NCI-H187 treated with DMSO at 0.1 percent for 48 hours (cell line): Measurements from ENCODE around the gene SLCO3A1.
A peak's percentile ranks its signal among the peaks of the same experiment; 100 is the strongest.

Experiments used
- DNase-seq: peaks from one replicate; lab custom pipeline; 2025; lab: John Stamatoyannopoulos, UW

Gene SLCO3A1

DNA sequence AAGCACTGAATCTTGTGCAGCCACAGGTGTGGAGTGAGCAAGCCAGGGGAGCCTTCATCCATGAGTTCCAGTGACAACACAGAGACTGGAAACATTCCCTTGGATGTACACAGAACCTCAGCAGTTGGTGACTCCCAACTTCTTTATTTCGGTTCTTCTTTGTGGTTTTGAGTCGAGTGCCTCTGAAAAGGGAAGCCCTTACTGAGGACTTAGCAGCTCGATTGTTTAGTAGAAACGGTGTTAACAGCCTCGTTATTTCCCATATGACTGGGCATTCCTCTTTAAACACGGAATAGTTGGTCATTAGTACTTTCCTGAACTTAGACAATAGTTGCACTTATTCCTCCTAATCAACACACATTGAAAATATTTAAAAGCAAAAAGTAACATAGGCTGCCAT, 7.7 kb downstream of the SLCO3A1 start:
- DNase-seq: no peak

- DNase-seq: no peak
Measured at GRCh38 chr15:91862891-91863504, 9.5 kb downstream of the SLCO3A1 start.

GRCh38 chr15:91863621-91864255, 10.2 kb downstream of the SLCO3A1 start:
- no peak for DNase-seq

GRCh38 chr15:91864664-91865063, 11.2 kb downstream of the SLCO3A1 start:
- DNase-seq: no peak

- no peak for DNase-seq
Measured at GRCh38 chr15:91865486-91865885, 12.0 kb downstream of the SLCO3A1 start.

DNA sequence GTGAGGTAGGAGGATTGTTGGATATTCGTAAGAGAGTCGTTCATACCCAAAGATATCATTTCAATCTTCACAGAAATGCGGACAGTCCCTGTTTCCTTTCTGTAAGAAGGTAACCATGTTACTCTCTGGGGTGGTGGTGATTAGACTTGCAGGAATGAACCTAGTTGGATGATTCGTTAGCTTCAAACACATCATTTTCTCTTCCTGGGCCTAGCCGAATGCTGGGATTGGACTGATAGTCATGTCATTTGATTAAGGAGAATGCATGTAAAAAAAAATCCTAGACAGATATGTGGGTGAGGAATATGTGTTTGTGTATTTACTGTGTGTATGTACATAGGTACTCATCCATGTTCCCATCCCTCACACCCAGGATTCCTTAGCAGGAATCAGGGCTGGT, 12.4 kb downstream of the SLCO3A1 start:
- DNase-seq: no peak

- no peak for DNase-seq
Measured at GRCh38 chr15:91866371-91866905, 12.9 kb downstream of the SLCO3A1 start.

GRCh38 chr15:91866971-91867372, 13.5 kb downstream of the SLCO3A1 start:
- DNase-seq: peak; percentile 86

- no peak for DNase-seq
Measured at GRCh38 chr15:91867581-91868026, 14.1 kb downstream of the SLCO3A1 start.

DNA sequence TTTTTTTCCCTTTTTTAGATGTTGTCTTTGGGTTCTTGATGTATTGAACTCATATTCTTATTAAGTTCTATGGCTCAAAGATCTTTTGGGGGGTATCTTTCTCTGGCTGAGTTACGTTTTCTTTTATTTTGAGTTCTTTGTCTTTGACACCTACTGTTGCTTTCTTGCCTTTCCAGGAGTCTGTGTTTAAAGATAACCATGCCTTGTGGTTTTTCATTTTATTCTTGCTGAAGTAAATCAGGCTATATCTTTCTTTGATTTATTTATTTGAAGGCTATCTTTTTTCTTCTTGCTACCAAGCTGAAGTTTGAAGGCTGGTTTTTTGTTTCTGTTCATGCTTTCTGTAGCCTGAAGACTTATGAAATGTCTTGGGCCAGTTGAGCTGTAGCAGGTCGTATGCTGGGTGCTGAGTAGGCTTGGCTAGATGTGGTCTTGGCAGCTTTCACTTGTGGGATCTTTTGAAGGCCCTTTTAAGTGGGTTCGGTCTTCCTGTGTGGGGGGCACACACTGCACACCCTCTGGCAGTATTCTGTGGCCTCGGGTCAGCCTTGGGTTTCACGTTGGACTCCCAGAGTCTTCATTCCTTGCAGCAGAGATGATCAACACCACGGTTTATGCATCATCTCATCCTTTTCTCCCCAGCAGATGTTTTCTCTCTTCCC, 17.5 kb downstream of the SLCO3A1 start:
- no peak for DNase-seq

DNA sequence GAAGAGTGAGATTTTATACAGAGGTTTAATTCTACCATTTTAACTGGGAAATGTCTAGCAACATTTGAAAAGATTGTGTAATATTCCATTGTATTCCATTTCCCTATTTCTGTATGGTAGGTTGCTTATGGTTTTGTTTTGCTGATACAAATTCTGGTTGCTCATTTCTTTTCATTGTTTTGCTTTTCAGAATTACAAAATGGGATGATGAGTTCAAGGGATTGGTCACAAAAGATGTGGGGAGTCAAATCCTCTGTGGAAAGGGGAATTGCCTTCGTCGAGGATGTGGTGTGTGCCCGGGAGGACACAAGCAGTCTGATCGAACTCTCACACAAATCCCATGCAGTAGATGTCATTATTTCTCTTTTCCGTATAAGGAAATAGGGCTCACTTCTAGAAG, 18.3 kb downstream of the SLCO3A1 start:
- DNase-seq: no peak

- DNase-seq: no peak
Measured at GRCh38 chr15:91872356-91873137, 19.0 kb downstream of the SLCO3A1 start.

DNA sequence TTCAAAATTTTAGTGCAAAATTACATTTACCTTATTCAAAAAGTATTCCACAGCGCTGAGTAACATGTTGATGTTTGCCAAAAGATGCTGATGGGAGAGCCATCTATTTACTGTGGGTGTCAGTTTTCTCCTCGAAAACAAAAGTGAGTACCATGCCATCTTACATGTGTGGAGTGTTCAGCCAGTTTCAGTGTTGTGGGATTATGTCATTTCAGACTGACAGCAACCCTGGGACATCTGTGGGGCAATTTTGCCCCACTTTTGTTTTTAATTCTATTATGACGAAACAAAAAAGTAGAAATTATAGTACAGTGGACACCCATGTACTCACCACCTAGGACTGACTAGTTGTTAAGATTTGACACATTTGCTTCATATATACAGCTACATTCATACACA, 19.6 kb downstream of the SLCO3A1 start:
- DNase-seq: no peak

DNA sequence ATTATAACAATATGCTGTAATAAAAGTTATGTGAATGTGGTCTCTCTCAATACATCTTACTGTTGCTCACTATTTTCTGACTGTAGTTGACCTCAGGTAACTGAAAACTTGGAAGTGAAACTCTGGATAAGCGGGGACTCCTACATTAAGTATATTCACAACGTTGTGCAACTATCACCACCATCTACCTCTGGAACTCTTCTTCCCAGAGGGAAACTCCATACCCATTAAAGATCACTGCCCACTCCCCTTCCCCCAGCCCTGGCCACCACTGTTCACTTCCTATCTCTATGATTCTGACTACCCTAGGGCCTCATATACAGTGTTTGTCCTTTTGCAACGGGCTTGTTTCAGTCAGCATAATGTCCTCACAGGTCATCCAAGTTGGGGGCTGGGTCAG, 20.7 kb downstream of the SLCO3A1 start:
- no peak for DNase-seq

- DNase-seq: peak; percentile 49
Measured at GRCh38 chr15:91874992-91875660, 21.6 kb downstream of the SLCO3A1 start.

DNA sequence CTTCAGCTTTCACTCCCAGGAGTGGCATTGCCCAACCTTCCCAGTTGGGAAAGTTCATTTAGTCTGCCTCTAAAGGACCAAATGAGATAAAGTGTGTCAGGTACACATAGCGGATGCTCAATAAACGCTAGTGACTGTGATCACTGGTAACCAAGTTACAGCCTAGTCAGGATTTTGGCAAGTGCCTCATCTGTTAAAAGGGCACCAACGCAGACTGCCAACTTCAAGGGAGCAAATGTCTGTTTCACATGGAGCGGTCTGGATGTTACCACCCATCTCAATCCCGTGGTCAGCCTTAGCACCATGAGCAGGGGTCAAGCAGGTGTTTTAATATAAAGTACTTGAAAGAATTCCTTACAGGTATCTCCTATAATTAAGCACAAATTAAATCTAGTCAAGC, 22.7 kb downstream of the SLCO3A1 start:
- DNase-seq: no peak

- no peak for DNase-seq
Measured at GRCh38 chr15:91878319-91878870, 24.9 kb downstream of the SLCO3A1 start.

- no peak for DNase-seq
Measured at GRCh38 chr15:91879158-91879557, 25.6 kb downstream of the SLCO3A1 start.

- DNase-seq: no peak
Measured at GRCh38 chr15:91880373-91880772, 26.9 kb downstream of the SLCO3A1 start.

GRCh38 chr15:91881569-91882297, 28.2 kb downstream of the SLCO3A1 start:
- DNase-seq: no peak
